Measurements from ENCODE around the gene FAM222A. TPM values are rescaled to one million over a fixed set of nuclear protein-coding genes. Genes with fewer than 3 reads are reported as not detected.

FAM222A gene
- total RNA-seq, 1 experiment from 2014 or later = 1.2 TPM

Other genes starting within 250 kb of the FAM222A start
- 15.7 and 23.4 TPM in 2 replicates for gene KCTD10, start 236.5 kb upstream of the FAM222A start, total RNA-seq (2014; rRNA removed; shearing (Covaris generic))
- 53.4 and 72.6 TPM in 2 replicates for gene UBE3B, start 236.2 kb upstream of the FAM222A start, total RNA-seq (2014; rRNA removed; shearing (Covaris generic))
- 33.0 and 48.4 TPM in 2 replicates for gene MMAB, start 140.3 kb upstream of the FAM222A start, total RNA-seq (2014; rRNA removed; shearing (Covaris generic))
- gene MVK, start 140.0 kb upstream of the FAM222A start, total RNA-seq (2014; rRNA removed; shearing (Covaris generic)) = 24.1 and 24.4 TPM in 2 replicates
- gene TRPV4, start 119.6 kb downstream of the FAM222A start, total RNA-seq (2014; rRNA removed; shearing (Covaris generic)) = 0.02 TPM in 1 of 2 replicates, not detected in the other
- 23.6 and 30.4 TPM in 2 replicates for gene GLTP, start 166.7 kb downstream of the FAM222A start, total RNA-seq (2014; rRNA removed; shearing (Covaris generic))
- gene TCHP, start 186.4 kb downstream of the FAM222A start, total RNA-seq (2014; rRNA removed; shearing (Covaris generic)) = 10.9 and 11.8 TPM in 2 replicates